HL-60/S4 (cell line): ENCODE results near the gene SLC2A4.

Experiments used
- in situ Hi-C: fragments of 300-500 bp; cut with MboI; formaldehyde crosslinking; loops from 2 replicates; pipeline ENCODE4 v1.14.3; 2022; ENCODE audit warnings: low sequenced_read_pairs

Gene SLC2A4

DNA sequence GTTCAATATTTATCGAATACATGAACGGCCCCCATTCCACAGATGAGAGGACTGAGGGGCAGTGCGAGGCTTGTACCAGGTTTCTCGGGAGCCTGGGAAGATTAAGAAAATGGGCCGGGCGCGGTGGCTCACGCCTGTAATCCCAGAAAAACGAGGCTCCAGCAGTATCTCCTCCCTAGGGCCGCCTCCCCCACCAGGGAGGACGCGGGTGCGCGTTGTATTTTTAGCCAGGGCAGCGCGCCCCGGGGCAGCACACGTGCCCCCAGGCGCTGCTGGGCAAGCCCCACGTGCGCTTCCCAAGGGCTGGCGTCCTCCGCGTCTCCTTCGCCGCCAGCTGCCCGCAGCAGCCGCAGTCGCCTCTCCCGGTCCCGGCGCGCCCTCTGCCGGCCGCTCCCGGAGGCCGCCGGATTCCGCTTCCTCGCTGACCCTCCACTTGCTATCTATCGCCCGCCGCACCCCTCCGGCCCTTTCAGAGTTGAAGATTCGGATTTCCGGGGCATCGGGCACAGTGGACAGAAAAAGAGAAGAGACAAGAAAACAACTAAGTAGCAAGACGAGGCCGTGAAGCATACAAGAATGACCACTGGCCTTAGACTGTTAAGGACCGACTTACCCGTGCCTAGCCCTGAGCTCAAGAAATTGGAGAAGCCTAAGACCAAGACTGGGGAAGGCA, 14.8 kb downstream of the SLC2A4 start:
- in situ Hi-C loops: loop anchor here (10.0 kb wide), 1 partner anchor 252 kb away; the partner anchor contains the start of gene SLC16A11

DNA sequence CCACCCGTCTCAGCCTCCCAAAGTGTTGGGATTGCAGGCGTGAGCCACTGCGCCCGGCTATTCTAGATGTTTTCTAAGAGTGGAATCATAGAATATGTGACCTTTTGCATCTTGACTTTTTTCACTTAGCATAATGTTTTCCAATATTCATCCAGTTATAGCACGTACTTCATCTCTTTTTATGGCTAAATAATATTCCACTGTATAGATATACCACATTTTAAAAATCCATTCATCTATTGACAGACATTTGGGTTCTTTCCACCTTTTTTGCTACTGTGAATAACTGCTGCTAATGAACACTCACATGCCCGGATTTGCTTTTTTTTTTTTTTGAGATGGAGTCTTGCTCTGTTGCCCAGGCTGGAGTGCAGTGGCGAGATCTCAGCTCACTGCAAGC, 22.7 kb downstream of the SLC2A4 start:
- in situ Hi-C loops: no loop called here

DNA sequence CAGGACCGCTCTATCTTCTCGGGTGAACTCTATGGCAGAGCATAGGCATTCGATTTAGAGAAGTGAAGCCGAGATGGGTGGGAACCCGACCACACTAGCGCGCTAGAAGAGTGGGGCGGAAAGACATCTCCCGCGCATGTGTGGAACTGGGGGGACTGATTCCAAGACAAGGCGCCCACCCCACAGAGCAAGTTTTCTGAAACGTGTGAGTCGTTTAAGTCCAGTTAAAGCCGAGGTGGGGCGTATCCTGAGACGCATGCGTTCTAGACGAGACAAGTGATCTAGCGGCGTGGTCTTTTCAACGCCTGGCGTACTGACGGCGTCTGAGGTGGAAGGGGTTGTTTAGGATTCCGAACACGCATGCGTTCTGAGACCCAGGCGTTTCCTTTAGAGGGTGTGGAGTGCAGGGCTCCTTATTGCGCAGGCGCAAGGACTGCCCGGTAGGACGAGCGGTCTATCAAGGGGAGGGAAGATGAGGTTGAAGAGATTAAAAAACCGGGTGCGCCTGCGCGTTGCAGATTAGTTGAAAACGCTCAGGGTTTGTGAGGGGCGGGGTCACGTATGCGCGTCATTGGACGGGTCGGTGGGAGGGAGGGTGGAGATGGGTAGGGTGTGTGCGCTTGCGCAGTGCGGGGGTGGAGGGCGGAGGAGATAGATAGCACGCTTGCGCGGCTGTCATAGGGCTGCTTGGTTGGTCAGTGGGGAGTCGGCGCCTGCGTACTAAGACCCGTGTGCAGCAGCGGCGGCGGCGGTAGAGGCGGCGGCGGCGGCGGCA, 25.6 kb downstream of the SLC2A4 start, which contains the start of gene EIF5A:
Gene EIF5A, plus strand, starts transcription at position 718 of the 775 bp plus-strand sequence. CDS start 2,008 bp downstream, outside the sequence.
- in situ Hi-C loops: no loop called here

GRCh38 chr17:7307686-7308624, 26.4 kb downstream of the SLC2A4 start:
- in situ Hi-C loops: no loop called here

- in situ Hi-C loops: no loop called here
Measured at GRCh38 chr17:7308625-7309433, 27.3 kb downstream of the SLC2A4 start.

- in situ Hi-C loops: no loop called here
Measured at GRCh38 chr17:7309628-7310027, 28.1 kb downstream of the SLC2A4 start.

GRCh38 chr17:7311110-7311705, 29.7 kb downstream of the SLC2A4 start:
- in situ Hi-C loops: no loop called here

GRCh38 chr17:7312432-7313087, 31.0 kb downstream of the SLC2A4 start:
- in situ Hi-C loops: no loop called here

DNA sequence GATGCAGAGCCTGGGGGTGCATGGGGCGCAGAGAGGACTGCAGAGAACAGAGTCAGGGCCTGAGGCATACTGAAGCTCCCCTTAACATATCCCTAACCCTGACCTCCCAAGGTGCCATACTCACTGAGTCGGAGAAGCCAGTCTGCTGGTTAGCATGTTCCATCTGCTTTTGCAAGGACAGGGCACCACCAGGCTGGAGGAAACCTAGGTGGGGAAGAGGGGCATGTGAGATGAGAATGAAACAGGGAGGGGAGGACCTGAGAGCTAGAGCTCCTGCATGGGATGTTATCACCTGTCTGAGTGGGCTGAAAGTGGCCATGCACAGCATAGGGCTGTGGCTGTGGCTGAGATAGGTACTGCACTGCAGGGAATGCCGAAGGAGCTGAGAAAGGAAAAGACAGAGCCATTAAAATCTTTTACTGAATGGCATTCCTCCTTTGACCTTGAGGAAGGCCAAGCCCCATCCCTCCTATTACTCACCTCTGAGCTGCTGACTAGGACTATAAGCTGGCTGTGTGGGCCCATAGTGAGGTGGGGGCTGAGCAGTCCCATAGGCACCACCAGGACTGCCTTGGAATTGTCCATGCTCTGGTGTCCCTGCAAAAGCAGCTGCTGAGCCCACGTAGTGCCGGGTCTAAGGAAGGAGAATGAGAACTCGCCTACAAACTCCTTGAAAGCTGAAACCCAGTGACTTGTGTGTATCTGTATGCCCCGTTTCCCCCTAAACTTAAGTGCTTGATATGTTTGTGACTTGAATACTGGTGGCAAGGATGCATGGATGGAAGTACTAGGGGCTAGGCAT, 31.8 kb downstream of the SLC2A4 start:
- in situ Hi-C loops: no loop called here

- in situ Hi-C loops: no loop called here
Measured at GRCh38 chr17:7313890-7314718, 32.6 kb downstream of the SLC2A4 start.

- in situ Hi-C loops: no loop called here
Measured at GRCh38 chr17:7314719-7315569, 33.4 kb downstream of the SLC2A4 start, which contains the start of gene GPS2. GPS2 (minus strand) TSS chr17:7315360; CDS start chr17:7315052, 308 bp downstream.

- in situ Hi-C loops: no loop called here
Measured at GRCh38 chr17:7315570-7316235, 34.2 kb downstream of the SLC2A4 start.

- in situ Hi-C loops: no loop called here
Measured at GRCh38 chr17:7317161-7317803, 35.8 kb downstream of the SLC2A4 start.

DNA sequence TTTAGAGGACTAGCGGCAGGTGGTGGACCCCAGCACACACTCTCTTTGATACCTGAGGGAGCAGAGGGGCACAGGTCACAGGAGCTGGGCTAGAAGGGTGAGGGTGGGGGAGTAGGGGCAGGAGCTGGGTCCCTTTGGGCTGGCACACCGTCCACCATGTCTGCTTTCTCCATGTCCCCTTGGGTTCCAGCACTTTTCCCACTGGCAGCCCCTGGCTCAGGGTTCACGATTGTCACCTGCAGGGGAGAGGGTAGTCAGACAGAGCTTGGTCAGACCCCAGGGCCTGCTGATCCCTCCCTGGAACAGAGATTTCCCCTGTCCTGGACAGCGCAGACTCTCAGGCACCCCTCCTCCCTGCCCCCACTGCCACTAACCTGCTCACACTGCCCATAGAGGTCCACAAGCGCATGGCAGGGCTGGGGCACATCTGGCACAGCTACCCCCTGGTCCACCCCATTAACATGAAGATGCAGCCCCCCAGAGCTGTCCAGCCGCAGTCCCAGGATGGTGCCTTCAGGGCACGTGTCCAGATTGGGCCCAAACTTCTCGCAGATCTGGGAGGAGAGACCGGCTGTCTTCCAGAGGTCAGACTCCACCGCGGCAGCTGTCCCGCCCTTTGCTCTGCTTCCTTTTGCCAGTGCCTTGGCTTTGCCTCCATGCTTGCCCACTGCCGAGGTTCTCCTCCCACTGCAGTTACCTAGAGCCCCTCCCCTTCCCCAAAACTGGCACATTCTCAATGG, 36.8 kb downstream of the SLC2A4 start:
- in situ Hi-C loops: no loop called here

DNA sequence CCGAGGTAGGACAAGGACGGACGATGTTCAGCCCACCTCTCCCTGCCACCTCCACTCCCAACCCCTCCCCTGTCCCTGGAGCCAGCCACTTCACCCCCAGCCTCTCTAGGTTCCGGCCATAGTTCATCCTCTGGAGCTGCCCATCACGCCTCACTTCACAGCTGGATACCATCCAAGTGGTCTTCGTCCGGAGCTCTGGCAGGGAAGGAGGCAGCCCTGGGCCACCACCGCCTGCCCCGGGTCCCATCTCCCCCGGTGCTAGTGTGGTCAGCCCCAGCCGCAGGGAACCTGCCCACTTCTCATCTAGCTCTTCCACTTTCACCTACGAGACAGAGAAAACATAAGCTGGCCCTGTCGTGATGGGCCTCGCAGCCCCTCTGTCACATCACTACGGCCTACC, 39.9 kb downstream of the SLC2A4 start:
- in situ Hi-C loops: no loop called here
